ENCODE measurements around the gene SUPT4H1.
"Not testable (repeated sequence)": the region's sequence is repeated elsewhere in the genome, so short reads cannot be mapped to it uniquely, and the experiment has no call there.

Gene SUPT4H1

DNA sequence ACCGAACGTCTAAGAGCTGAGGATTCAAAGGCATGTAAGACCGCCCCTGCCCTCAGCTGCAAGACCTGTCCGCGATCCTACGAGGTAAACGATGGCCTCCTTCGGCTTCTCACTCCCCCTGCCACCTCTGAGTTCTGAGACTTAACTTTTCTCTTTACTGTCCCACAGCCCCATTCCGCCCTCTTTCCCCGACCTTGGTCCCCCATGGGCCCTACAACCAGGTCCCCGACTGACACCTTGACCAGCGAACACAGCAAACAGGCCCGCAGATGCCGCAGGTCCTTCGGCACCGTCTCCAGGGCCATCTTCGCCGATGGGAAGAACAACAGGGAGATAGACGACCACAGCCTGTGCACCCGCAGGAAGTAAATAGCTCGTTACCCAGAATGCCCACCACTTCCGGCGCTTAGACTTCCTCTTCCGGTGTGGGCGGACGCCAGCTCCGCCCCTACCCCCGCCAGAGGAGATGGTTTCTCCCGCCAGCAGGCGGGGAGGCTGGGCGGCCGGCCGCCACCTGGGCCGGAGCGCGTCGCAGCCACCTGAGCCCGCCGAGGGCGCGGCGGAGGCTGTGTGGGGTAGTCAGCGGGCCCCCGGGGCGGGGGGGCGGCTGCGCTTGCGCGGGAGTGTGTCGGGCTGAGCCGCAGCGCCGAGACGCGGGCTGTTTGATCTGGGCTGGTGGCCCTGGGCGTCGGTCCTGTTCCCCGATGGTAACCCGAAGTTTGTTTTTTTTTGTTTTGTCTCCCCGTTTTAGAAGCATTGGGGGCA, at the start of gene SUPT4H1:
Gene SUPT4H1 (minus strand): TSS at position 371 of the 765 bp plus-strand sequence. CDS start 66 bp downstream, at position 305.
- DNase-seq, result peak; percentile 91

DNA sequence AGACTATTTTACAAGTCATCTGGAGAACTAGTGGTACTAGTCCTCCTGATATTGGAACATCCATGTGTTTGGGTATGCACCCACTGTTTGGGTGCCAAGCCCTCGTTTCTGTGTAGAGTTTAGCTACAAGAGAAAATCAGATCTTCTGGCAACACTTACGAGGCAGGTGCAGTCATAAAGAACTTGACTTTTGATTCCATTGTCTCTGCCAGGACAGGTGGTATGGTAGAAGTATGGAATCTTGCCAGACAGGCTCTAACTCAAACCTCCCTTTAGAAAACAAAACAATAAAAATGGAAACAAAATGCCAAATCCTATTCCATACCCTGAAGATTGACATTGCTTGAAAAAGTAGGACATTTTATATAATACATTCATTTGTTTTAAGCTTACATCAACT, 49.3 kb upstream of the SUPT4H1 start:
- no peak for DNase-seq

DNA sequence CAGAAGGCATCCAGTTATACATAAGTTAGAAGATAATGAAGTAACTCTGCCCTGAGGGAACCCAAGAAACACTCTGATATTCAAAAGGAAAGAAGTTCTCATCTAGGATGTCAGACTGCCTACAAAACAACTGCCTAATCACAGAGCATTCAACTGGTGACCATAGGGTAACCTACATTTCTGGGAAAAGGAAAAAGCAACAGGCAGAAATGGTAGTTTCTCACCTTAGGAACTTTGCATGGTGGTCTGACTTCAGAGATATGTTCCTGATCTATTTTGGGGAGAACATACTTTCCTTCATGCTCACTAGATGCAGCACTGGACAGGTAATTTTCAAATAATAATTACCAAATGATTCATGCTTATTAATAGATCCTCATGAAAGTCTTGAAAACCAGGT, 48.8 kb upstream of the SUPT4H1 start:
- DNase-seq, result no peak

DNA sequence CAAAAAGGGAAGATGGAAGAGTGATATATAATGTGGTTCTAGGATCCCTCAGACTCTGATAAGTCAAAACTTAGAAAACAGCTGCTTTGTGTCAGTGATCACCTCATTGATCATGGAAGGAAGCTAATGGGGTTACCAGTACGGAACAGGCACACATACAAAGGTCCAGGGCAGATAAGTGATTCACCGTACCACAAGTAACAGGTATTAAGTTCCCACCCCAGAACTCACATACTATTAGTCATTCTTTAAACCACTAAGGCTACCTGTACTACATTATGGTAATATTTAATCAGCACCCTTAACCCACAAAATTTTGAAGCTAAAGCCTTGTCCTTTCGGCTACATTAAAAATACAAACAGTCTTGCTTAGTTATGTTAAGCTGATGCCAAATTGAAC, 48.0 kb upstream of the SUPT4H1 start:
- no peak for DNase-seq

DNA sequence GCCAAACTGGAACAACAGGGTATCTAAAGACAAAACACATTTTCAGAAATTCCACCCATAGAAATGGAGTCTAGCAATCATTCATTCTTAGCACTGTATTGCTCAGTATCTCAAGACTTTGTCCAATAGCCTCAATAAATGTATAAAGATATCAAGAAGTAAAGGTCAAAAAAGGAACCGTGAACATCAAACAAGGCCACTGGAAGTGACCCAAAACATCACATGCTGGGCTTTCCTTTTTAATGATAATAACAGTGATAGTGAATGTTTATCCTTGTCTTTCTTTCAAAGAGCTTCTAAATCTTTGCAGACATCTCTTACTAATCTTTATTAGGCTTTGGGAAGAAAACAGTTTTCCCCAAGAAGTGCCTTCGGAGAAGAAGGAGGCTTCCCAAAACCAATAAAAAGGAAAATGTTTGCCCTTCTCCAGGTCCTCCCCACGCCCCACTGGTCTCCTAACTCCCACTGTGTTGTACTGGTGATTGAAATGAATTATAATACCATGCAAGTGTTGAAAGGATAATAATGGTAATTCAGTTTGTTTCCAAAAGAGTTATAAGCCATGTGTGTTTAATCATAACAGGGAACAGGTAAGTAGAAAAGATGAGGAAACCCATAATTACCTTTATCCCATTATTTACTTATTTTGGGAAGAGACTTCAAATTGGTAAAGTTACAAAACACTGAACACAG, 46.7 kb upstream of the SUPT4H1 start:
- DNase-seq, result no peak

DNA sequence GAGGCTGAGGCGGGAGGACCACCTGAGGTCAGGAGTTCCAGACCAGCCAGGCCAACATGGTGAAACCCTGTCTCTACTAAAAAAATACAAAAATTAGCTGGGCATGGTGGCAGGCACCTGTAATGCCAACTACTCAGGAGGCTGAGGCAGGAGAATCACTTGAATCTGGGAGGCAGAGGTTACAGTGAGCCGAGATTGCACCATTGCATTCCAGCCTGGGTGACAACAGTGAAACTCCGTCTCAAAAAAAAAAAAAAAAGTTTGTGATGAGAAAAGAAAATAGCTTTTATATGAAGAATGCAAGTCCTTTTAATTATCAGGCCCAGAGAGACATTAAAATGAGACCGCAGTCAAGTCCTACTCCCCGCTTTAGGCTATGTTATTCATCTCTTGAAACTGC, 45.4 kb upstream of the SUPT4H1 start:
- not testable (repeated sequence) for DNase-seq

DNA sequence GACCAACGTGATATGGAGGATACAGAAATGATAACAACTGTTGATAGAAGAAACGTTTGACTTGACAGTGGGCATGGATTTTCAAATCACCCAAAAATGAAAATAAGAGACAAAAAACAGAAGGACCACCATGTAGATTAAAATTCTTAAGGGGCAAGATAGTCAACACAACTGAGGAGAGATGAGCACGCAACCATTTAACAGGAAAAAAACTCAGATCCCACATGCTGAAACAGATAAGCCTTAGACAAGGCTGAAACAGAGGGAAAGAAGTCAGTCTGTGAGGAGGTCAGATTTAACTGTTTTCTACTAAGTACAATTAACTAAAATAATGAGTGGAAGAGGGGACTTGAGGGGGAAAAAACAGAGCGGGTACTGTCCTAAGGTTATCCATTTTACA, 44.2 kb upstream of the SUPT4H1 start:
- no peak for DNase-seq

DNA sequence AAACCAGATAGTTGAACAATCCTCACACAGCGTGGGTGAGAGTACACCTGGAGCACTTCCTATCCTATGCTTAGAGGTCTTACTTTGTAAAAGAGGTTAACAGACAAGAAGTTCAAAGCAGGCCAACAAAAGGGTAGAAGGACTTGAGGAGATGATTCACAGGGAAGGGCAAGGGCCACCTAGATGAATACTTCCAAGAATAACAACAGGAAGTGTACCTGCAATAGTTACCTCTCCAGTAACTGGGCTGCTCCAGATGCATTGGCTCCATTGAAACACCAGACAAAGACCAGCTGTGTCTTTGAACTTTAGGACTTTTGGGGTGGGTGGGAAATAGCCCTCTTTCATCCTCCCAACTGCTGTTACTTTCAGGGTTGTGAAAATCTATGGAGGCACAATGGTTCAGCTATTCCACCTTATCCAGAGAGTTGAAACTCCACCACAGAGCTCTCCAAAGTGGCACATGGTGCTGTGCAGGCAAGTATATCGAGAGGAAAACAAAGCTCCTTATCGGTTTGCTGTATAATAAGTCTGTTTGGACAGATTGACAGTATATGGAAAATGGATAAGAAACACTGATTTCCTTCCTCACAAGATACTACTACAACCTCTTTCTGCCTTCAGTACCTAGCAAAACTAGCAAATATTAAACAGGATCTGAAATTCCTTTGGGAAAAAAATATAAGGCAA, 42.7 kb upstream of the SUPT4H1 start:
- DNase-seq, result no peak

DNA sequence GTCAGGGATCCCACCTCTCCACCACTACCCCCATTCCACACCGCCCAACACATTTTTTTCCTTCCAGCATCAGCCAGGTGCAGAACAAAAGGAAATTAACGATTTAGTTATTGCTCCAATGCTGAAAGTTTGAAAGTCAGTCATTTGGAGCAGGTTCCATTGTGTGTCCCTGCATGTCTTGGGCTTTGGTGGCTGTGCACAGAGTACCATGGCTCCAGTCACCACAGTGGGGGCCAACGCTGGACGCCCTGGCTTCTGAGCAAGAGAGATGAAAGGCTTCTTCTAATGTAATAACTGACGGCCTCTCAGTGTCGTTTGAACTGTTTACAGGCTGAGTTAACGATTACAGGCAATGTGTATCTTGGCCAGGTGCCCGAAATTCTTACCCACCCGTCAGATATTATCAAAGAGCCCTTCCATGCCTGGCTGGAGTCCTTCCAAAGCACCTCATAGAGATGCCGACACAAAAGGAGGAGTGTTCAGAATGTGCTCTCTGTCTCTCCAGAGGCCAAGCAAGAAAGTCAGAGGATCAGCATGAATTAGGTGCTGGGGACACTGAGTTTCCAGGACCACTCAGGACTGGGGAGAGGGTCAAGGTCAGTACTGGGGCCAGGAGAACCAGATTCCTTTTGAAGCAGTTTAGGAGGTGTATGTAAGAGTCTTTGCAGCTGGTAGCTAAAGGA, 39.4 kb upstream of the SUPT4H1 start:
- DNase-seq, result no peak

DNA sequence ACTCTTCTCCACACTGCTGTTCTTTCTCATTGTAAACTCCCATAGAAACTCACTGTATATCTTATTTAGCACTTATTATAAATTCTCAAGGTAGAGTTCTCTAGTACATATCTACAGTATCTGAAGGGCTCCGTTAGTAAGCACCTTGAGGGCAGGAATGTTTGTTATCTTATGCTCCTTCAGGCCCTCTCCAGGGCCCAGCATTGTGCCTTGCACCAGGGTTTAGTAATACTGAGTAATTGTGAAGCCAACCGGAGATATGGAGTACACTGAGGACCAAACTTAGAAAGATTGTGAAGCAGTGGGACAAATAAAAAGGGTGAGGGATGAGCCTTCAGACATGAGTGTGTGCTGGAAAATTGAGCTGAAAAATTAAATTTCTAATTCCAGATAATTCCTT, 38.9 kb upstream of the SUPT4H1 start:
- DNase-seq, result no peak

DNA sequence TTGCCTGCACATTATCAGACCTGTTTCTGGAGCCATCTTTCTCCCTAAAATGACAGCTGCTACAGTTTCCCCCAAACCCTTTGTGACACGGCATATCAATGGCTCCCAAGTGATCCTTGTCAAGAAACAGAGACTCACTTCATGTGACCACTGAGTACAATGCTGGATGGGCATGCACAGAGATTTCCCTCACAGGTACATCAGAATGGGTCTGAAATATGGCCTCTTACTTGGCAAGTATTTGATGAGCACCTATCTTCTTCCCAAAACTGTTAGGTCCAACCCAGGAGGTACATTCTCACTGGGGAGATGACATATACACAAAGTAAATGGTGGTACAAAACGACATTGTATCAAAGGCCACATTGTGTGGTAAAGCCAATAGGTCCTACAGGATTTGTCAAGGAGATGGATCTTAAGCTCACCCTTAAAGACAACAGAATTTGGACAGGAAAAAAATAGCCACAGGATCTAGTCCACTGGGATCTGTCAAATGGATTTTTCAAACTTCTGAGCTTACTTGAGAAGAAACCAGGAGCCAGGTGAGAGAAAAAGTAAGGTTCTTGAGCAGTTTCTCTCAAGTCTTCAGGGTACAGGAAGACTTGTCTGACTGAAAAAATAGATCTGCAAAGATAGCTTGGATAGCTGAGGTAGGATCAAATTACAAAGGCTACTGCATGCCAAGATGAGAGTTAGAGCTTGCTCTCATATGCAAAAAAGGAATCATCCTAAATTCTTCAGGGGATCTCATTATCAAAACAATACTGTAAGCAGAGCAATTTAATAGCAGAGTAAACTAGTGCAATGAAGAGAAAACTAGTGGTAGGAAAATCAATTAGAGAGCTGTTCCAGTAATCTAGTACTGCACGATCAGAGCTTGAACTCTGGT, 36.5 kb upstream of the SUPT4H1 start:
- DNase-seq, result no peak

DNA sequence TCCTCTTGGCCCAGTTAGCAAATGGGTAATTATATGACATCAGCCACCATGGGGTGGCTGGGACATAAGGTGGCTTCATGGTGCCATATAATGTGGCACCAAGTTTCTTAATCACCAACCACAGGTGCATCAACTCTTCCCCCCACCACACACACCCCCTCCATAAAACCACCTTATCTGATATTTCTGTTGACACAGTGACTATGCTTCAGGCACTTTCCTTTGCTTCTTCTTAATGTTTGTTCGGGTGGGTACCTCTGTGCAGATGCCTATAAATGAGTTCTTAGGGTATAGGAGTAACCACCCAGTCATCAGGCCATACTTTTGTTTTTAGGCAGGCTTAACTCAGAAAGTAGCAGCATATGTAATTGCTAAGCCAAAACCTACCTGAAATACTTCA, 35.8 kb upstream of the SUPT4H1 start:
- DNase-seq, result no peak

DNA sequence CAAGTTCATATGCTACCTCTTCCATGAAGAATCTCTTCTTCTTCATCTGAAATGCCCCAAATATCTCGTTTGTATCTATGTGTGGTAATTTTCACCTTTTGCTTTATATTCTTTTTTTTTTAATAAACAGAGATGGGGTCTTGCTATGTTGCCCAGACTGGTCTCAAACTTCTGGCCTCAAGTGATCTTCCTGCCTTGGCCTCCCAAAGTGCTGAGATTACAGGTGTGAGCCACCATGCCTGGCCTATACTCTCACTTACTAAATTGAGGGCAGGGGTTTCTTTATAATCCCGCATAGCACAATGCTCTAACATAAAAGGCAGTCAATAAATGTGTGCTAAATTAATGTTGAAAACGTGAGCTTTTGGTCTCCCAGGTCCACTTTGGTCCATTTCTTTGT, 34.7 kb upstream of the SUPT4H1 start:
- no peak for DNase-seq

DNA sequence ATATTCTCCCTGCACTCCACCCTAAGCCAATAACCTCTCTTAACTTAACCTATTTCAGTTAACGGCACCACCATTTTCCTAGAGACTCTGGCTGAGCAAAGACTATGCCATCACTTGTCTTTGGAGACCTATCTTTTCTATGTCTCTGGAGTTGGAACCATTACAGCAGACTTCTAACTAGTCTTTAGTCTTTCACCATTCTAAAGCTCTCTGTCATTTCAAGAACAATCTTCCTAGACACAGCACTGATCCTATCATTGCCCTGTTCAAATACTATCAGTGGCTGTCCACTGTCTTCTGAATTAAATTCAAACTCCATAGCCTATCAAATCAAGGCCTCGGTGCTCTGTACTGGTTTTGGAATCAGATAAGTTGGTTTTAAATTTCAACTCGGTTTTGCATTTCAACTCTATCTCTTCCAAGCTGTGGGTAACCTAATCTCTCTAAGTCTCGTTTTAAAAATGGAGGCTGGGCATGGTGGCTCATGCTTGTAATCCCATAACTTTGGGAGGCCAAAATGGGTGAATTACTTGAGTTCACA, 33.4 kb upstream of the SUPT4H1 start:
- DNase-seq, result no peak

DNA sequence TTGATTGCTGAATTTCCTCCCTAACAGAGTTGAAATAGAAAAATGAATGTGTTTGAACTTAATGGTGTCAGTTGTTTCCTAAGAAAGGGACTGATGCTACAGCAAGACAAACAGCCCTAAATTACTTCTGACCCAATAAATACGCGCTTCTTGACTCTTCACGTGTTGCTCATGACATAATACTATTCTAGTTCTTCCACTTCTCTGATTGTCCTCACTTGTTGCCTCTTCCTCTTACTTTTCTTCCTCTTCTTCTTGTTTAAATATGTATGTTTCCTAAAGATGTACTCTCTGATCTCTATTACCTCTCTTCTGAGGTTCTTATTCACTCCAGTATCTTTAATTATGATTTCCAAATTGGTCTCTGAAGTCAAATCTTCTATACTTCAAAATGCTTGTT, 32.9 kb upstream of the SUPT4H1 start:
- DNase-seq, result no peak

DNA sequence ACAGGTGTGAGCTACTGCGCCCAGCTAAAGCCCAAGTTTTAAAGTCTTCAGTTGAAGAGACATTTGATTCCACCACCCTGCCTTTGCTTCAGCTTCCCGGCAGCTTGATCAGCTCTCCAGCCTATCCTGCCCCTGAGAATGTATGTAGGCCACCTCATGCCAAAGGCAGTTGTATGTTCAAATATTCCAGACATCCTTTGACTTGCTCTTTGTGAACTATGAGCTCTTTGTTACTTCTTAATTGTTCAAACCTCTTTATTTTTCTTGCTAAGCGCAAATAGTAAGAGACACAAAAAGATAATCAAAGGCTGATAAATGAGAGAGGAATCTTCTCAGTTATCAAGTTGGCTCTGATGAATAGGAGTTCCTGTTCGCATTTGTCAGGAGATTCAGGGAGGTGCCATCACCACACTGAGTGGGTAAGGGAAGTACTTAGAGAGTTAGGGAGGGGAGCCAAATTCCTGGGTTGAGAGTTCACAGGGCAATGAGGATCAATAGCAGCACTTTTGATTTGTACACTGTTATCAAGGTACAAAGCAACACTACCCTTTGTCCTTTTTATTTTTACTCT, 32.0 kb upstream of the SUPT4H1 start:
- no peak for DNase-seq

DNA sequence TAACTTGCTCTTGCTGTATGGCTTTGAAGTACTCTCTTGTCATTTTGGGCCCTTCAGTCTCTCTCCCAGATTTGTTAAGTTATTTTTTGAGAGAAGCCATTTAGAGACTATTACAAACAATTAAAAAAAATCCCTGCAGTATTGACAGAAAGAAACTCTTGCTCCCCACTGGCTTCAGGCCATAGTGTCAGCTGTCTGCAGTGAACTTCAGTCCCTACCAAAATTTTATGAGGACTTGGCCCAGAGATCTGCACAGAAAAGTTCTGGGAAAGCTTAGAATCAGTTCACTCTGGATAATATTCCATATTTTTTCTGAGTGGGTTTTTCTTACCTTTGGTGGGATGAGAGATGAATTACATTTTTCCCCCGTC, 30.9 kb upstream of the SUPT4H1 start:
- no peak for DNase-seq

DNA sequence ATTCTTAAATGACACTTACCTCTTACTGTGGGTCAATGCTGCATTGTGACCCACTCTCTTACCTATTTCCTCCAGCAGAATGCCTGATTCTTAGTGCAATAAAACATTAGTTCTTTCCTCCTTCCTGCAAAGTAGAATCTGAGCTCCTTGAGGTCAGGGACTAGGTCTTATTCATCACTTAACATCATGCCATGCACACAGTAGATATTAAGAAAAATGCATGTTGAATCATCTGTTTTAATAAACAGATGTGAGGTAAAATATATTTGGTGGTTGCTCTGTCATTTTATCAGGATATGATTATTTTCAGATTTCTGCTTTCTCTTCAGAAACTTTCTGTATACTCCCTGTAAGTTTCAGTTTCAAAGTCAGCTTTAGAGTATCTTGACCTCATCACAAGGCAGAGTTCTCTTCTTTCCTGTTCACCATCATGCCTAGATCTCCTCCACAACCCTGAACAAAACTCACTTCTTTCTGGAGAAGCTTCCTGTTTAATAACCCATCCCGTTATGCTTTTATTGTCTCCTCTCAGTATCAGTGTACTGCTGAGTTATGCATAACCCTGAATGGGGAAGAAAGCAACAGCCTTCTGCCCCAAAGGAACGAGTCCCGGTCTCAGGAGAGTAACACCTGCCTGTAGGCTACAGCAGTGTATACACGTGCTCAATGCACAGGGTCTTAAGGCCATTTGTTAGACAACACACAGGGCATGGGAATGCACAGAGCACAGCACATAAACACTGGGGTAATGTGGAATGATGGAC, 30.3 kb upstream of the SUPT4H1 start:
- DNase-seq, result no peak

DNA sequence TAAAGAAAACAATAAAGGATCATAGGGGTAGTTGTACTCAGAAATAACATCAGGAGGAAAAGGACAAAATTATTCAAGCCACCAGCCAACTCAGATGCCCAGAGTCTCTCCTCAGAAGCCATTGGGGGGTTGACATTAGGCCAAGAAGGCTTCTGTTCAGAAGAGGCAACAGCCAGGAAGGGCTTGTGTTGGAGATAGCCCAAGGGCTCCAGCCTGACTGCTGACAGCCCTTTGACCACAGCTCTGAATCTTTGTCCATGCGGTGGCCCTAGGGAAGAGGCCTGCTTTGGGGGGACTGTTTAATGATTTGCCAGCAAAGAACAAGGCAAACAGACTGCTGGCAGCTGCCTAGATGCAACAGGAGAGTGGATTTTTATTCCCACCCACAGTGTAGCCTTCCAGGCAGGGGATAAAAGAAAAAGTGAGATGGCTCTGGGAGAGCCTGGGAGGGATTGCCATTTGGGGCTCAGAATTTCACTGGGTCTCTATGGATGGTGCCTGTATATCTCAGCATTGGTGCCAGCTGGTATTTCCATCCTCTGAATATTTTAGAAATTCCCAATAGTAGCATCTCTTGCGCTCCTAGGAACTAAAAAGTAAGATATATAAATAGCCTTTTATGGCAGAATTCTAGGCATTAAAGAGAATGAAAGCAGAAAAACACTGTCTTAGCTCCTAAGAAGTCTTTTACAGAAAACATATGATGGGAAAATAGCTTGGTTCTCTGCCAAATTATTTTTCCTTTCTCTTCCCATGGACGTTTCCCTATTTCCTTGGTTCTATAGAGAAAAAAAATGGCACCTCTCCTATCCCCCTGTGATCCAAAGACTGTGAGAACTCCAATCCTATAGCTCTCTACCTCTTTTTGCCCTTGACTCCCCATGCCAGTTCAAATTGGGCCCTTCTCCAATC, 29.4 kb upstream of the SUPT4H1 start:
- DNase-seq, result no peak

All from MV-4-11 (cell line).